Renal cortical epithelial cell (primary cell): ENCODE results near the gene KCNK4. TPM values are rescaled to one million over a fixed set of nuclear protein-coding genes. Genes with fewer than 3 reads are reported as not detected.

Experiments used
- DNase-seq: peaks from one replicate; pipeline ENCODE4 v3.0.0-alpha.2; 2011; ENCODE audit warnings: low read depth
- total RNA-seq: library from RNA; depleted of rRNA; stranded (reverse); fragments of >200 nt; gene quantifications from 2 replicates; pipeline ENCODE4 v1.2.3, GENCODE V29; 2014

KCNK4 gene
- total RNA-seq, 1 donor from 2014 or later, result not detected

- peak; percentile 58 for DNase-seq
These were observed 56.2 kb downstream of the KCNK4 start for GRCh38 chr11:64347193-64347867.

- no peak for DNase-seq
These were observed 57.4 kb downstream of the KCNK4 start for GRCh38 chr11:64348383-64349024.

GRCh38 chr11:64349025-64349387 is 57.9 kb downstream of the KCNK4 start:
- no peak for DNase-seq

GRCh38 chr11:64349404-64349803 is 58.3 kb downstream of the KCNK4 start:
- DNase-seq, result no peak

Other genes starting within 250 kb of the KCNK4 start
- gene MACROD1, start 125.2 kb upstream of the KCNK4 start, total RNA-seq, result 9.3 and 18.4 TPM in 2 replicates
- gene STIP1, start 105.1 kb upstream of the KCNK4 start, total RNA-seq, result 174 and 201 TPM in 2 replicates
- gene FERMT3, start 84.6 kb upstream of the KCNK4 start, total RNA-seq, result 0.17 TPM in 1 of 2 replicates, not detected in the other
- gene TRPT1, start 65.1 kb upstream of the KCNK4 start, total RNA-seq, result 37.0 and 68.8 TPM in 2 replicates
- gene NUDT22, start 65.0 kb upstream of the KCNK4 start, total RNA-seq, result 39.2 and 107 TPM in 2 replicates
- gene DNAJC4, start 60.8 kb upstream of the KCNK4 start, total RNA-seq, result 2.6 and 9.2 TPM in 2 replicates
- 6.1 and 14.7 TPM in 2 replicates for gene VEGFB, start 56.7 kb upstream of the KCNK4 start, total RNA-seq
- 57.5 and 64.3 TPM in 2 replicates for gene FKBP2, start 50.2 kb upstream of the KCNK4 start, total RNA-seq
- 131 and 369 TPM in 2 replicates for gene PPP1R14B, start 44.4 kb upstream of the KCNK4 start, total RNA-seq
- 29.7 and 44.3 TPM in 2 replicates for gene PLCB3, start 39.8 kb upstream of the KCNK4 start, total RNA-seq
- 66.7 and 93.4 TPM in 2 replicates for gene BAD, start 6.6 kb upstream of the KCNK4 start, total RNA-seq
- 9.9 and 18.9 TPM in 2 replicates for gene GPR137, start 5.5 kb upstream of the KCNK4 start, total RNA-seq
- gene CATSPERZ, start 9.1 kb downstream of the KCNK4 start, total RNA-seq, result not detected in 2 replicates
- 54.0 and 72.4 TPM in 2 replicates for gene ESRRA, start 14.2 kb downstream of the KCNK4 start, total RNA-seq
- 96.8 and 278 TPM in 2 replicates for gene TRMT112, start 26.3 kb downstream of the KCNK4 start, total RNA-seq
- 209 and 400 TPM in 2 replicates for gene PRDX5, start 26.8 kb downstream of the KCNK4 start, total RNA-seq
- gene CCDC88B, start 48.9 kb downstream of the KCNK4 start, total RNA-seq, result 0.55 and 2.4 TPM in 2 replicates
- gene RPS6KA4, start 67.9 kb downstream of the KCNK4 start, total RNA-seq, result 46.0 and 49.3 TPM in 2 replicates